Activated T-cell treated with anti-CD3 and anti-CD28 coated beads for 4 hours (primary cell): Measurements from ENCODE around the gene AP2B1.
"Not testable (repeated sequence)": the region's sequence is repeated elsewhere in the genome, so short reads cannot be mapped to it uniquely, and the experiment has no call there.

ENCODE experiments used
- DNase-seq: peaks from one replicate; pipeline ENCODE4 v3.0.0-alpha.2; 2020

The AP2B1 gene

DNA sequence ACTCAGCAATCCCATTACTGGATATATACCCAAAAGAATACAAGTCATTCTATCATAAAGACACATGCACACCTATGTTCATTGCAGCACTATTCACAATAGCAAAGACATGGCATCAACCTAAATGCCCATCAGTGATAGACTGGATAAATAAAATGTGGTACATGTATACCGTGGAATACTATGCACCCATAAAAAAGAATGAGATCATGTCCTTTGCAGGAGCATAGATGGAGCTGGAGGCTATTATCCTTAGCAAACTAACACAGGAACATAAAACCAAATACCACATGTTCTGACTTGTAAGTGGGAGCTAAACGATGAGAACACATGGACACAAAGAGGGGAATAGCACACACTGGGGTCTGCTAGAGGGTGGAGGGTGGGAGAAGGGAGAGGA, 116.2 kb downstream of the AP2B1 start:
- DNase-seq, result not testable (repeated sequence)

DNA sequence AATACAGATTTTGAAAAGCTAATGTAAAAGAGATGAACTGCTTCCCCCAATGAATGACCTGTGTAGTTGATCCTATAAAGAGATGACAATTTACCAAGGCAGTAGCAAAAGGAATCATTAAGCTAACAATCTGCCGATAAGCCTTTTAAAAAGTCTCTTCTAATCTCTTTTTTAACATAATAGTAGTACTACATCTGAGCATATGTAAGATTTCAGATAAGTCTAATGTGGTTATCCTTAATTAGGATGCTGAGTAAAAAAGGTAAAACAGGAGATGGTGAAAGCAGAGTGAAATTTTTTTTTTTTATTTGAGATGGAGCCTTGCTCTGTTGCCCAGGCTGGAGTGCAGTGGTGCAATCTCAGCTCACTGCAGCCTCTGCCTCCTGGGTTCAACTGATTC, 118.1 kb downstream of the AP2B1 start:
- DNase-seq, result no peak

GRCh38 chr17:35705705-35706104, 118.6 kb downstream of the AP2B1 start:
- DNase-seq, result no peak

DNA sequence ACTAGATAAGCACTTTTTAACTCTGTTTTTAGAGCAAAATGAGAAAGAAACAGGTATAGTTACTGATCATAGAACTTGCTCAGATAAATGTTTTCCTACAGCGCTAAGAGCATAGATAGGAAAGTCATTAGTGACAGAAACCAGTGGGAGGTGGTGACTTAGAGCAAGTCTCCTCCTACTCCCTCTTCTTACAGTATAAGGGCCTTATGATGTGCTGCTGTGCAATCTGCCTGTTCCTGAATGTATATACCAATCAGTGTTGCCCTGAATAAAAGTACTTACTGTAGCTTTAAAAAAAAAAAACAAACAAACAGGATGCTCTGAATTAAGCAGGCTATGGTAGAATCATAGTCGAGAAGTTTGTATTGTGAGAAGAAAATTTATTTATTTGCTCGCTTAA, 121.0 kb downstream of the AP2B1 start:
- DNase-seq, result no peak

DNA sequence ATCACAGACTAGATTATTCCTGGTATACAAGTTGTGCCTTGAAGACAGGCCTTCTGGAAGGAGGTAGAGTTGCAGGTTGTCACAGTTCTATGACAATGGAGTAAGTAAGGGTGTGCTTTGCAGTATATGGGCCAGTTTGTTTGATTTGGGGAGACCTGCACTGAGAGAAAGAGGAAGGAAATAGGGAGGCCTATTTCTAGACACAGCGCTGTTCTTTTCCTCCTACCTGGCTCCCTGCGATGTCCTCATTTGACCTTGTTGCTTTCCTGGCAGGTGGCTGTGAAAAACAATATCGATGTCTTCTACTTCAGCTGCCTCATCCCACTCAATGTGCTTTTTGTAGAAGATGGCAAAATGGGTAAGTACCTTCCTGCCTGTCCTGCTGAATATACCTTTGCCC, 121.8 kb downstream of the AP2B1 start:
- no peak for DNase-seq

- DNase-seq, result no peak
Measured at GRCh38 chr17:35709874-35710273, 122.8 kb downstream of the AP2B1 start.

DNA sequence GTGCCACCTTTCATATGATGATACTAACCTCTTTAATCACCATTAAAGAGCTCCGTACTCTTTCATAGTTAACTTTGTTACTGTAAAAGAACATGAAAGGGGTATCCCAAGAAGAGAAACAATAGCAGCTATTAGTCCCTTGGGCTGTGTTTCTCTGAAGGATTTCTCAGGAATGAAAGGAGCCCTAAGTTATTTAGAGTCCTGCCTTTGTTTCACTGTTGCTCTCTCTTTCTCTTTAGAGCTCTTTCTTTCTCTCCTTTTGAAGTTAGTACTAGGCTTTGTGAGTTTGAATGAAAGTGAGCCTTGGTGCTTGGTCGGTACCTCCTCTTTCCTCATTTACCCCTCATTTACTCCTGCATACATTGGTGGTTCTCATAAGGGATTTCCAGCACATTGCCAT, 123.8 kb downstream of the AP2B1 start:
- no peak for DNase-seq

DNA sequence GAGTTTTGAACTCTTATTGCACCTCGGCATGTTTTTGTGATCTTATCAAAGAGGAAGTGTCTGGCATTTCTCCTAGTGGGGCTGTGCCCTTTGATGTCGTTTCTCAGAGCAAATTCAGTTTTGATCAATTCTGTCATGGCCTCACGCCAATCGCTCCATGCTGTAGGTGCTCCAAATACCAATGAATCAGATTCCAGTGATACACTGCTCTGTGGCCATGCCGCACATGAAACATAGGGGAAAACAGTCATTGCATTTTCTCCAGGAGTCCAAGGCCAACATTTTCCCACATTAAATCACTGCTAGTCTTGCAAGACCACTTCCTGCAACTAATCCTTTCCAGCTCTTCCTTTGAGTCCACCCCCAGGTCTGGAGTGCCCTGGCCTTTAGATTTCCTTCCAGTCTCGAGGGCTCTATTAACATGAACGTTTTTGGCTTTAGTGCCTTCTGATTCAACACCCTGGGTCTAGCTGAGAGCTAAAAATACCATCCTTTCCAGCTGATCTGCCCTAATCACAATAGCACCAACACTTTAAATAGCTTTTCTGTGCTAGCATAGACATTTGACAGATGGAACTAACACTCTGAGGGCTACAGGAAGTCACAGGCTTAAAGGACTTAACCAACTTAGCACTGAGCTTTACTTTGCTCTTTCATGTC, 126.1 kb downstream of the AP2B1 start:
- no peak for DNase-seq

DNA sequence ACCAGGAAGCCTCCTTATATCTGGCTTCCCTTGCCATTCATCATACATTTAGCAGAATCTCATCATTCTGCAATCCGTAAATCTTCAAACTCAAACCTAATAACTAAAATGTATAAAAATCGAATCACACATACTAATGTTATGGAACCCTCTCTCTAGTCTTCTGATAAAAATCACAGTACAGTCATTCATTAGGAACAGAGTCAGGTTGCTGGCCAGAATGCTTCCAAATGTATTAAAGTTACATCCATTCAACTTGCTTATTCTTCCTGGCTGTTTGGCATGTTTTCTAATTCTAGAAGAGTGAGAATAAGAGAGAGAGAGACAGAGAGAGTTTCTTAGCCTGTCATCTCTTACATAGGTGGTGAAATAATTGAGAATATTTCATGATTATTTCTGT, 127.9 kb downstream of the AP2B1 start:
- DNase-seq, result no peak

- DNase-seq, result no peak
Measured at GRCh38 chr17:35715416-35715815, 128.3 kb downstream of the AP2B1 start.

- no peak for DNase-seq
Measured at GRCh38 chr17:35716173-35716572, 129.1 kb downstream of the AP2B1 start.

- no peak for DNase-seq
Measured at GRCh38 chr17:35716897-35717465, 129.9 kb downstream of the AP2B1 start.

DNA sequence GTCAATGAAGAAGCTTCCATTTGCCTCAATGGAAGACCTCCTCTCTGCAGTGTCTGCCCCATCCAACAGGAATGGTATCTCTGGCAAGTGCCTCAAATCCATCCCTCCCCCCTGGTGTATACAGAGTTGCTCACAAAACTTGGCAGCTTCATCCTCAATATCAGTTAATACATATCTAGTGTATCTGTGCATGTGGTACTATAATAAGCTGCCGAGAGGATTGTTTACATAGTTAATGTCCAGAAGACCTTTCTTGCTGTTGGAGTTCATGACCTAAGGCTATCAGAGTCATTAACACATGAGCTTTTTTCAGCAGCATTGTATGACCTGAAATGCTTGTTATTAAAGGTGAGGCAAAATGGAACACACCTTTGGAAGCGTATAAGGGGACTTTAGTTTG, 130.4 kb downstream of the AP2B1 start:
- DNase-seq, result no peak

GRCh38 chr17:35723735-35724134, 136.6 kb downstream of the AP2B1 start:
- no peak for DNase-seq

- DNase-seq, result no peak
Measured at GRCh38 chr17:35725058-35725457, 137.9 kb downstream of the AP2B1 start.

GRCh38 chr17:35725802-35726126, 138.6 kb downstream of the AP2B1 start:
- no peak for DNase-seq

DNA sequence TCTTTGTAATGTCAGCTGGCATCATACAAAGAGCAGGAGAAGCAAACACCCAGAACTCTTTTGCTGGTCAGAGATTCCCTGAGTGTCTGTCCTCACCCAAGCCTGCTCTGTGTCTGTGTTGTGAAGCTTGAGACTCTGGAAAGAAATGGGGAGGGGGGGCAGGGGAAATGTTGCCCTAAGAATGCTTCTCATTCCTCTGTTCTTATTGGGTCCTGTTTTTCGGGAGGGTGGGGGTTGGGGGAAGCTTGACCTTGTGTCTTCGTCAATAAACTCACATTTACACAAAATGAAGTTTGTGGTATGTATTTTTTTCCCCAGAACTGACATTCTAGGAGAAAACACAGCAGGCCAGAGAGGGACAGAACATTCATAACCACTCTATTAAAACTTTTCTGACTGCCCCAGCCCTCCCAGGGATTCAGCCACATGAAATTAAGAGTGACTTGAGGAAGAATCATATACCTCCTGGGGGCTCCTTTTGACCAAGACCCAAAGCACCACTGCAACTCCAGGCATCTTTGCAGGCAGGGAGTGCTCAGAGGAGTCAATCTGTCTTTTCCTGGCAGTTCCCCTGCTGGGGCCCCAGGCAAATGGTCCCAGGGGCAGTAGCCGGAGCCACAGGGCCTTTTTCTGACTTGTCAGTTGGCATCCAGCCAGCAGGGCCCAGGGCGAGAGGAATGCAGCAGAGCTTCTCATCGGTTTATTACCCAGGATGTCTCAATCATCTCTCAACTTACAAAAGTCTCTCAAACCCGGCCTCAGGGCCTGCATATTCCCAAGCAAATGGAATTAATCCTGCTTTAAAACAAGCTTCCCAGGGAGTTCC, 139.2 kb downstream of the AP2B1 start:
- no peak for DNase-seq

GRCh38 chr17:35726953-35727460, 139.9 kb downstream of the AP2B1 start:
- DNase-seq, result no peak

- DNase-seq, result no peak
Measured at GRCh38 chr17:35727635-35728034, 140.5 kb downstream of the AP2B1 start.

DNA sequence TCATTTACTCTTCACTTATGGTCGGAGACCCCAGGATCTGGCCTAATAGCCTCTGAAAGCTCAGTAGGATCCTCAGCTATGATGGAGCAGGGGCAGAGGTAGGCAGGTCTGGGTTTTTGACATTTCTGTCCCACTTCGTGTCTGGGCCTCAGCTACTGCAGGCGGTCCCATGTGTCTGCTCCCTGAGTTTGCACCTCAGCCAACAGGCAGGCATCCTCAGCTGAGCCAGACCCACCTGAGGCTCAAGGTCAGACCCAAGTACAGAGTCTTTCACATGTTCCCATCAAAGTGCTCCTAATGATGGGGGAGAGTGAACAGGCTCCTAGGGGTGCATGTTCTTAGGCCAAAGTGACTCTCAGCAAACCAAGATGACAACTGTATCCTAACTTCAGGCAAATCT, 141.4 kb downstream of the AP2B1 start:
- no peak for DNase-seq

GRCh38 chr17:35729405-35729833, 142.3 kb downstream of the AP2B1 start:
- no peak for DNase-seq

DNA sequence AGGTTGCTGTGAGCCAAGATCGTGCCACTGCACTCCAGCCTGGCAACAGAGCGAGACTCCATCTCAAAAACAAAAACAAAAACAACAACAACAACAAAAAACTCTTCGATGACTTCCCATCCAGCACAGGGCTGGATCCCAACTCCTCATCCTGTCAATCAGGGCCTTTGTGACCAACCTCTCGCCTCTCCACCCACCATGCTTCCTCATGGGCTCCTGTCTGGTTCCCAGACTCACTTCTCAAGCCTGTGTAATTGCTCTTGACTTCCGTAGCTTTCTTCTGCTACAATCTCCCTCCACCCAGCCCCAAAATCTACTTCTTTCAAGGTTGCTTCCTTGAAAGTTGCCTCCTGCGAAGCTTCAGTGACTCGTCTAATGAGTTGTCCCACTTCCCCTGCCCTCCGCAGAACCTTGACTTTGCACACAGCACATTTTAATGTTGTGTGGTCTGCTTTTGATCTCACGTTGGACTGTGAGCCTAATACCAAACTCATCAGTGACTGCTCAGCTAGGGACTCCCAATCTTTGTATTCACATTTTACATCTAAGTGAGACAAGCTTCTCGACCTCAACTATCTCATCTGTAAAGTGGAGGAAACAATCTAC, 143.4 kb downstream of the AP2B1 start:
- no peak for DNase-seq

- DNase-seq, result peak; percentile 41
Measured at GRCh38 chr17:35731239-35731916, 144.3 kb downstream of the AP2B1 start, which contains the start of gene RASL10B. RASL10B (plus strand) TSS chr17:35731639; CDS start chr17:35735185, 3,546 bp downstream.
